HepG2 (cell line): ENCODE measurements around the gene TSPAN8. TPM values are rescaled to one million over a fixed set of nuclear protein-coding genes. Genes with fewer than 3 reads are reported as not detected.
A peak's percentile ranks its signal among the peaks of the same experiment; 100 is the strongest.

ENCODE experiments used
- CEBPB ChIP-seq: IDR thresholded peaks from 2 replicates; pipeline ENCODE4 v1.6.1; 2011; ENCODE audit warnings: low read depth, low read length, improper control_type of control experiment, borderline replicate concordance
- FOXP1 ChIP-seq, 2 experiments: fragments of 450-650 bp in 1 of 2; IDR thresholded peaks; 2 replicates each; pipeline ENCODE4 v1.6.1; 2017 to 2018; ENCODE audit warnings: antibody characterized with exemption in 1 of 2
- HOXD1 ChIP-seq: sonication (generic); formaldehyde crosslinking; IDR thresholded peaks from 2 replicates; pipeline ENCODE4 v1.5.0; 2020; ENCODE audit warnings: missing genetic modification reagents
- JUN ChIP-seq: sonication (generic); formaldehyde crosslinking; IDR thresholded peaks from 2 replicates; pipeline ENCODE4 v1.4.0; 2020; ENCODE audit warnings: mild to moderate bottlenecking, missing genetic modification reagents
- KDM1A ChIP-seq: IDR thresholded peaks from 2 replicates; pipeline ENCODE4 v1.6.1; 2016; ENCODE audit warnings: missing compliant biosample characterization
- KDM2A ChIP-seq: sonication (generic); formaldehyde crosslinking; IDR thresholded peaks from 2 replicates; pipeline ENCODE4 v1.4.0; 2020; ENCODE audit warnings: low read depth, missing genetic modification reagents, borderline replicate concordance
- MYC ChIP-seq: sonication (generic); formaldehyde crosslinking; IDR thresholded peaks from 2 replicates; pipeline ENCODE4 v1.9.0; 2021; ENCODE audit warnings: missing genetic modification reagents, borderline replicate concordance
- NR2F6 ChIP-seq, 2 experiments: IDR thresholded peaks; 2 replicates each; pipeline ENCODE4 v1.6.1; 2016; ENCODE audit warnings: antibody characterized with exemption in 1 of 2, mild to moderate bottlenecking in 1 of 2
- SATB2 ChIP-seq: sonication (generic); formaldehyde crosslinking; IDR thresholded peaks from 2 replicates; pipeline ENCODE4 v1.5.0; 2020; ENCODE audit warnings: missing genetic modification reagents
- SSRP1 ChIP-seq: IDR thresholded peaks from 2 replicates; pipeline ENCODE4 v1.6.1; 2016; ENCODE audit warnings: control low read depth
- TGIF2 ChIP-seq: IDR thresholded peaks from 2 replicates; pipeline ENCODE4 v1.6.1; 2016; ENCODE audit warnings: control low read depth, missing compliant biosample characterization
- ZBTB7B ChIP-seq: sonication (generic); formaldehyde crosslinking; IDR thresholded peaks from 2 replicates; pipeline ENCODE4 v1.4.0; 2020; ENCODE audit warnings: missing genetic modification reagents
- ZNF225 ChIP-seq: sonication (generic); formaldehyde crosslinking; IDR thresholded peaks from 2 replicates; pipeline ENCODE4 v1.4.0; 2020; ENCODE audit warnings: mild to moderate bottlenecking, missing genetic modification reagents
- ZNF468 ChIP-seq: sonication (generic); formaldehyde crosslinking; IDR thresholded peaks from 2 replicates; pipeline ENCODE4 v1.8.0; 2022; ENCODE audit warnings: mild to moderate bottlenecking, moderate library complexity, missing genetic modification reagents
- ZNF777 ChIP-seq: sonication (generic); formaldehyde crosslinking; IDR thresholded peaks from 2 replicates; pipeline ENCODE4 v1.4.0; 2020; ENCODE audit warnings: missing genetic modification reagents
- ZNF782 ChIP-seq: sonication (generic); formaldehyde crosslinking; IDR thresholded peaks from 2 replicates; pipeline ENCODE4 v1.4.0; 2020; ENCODE audit warnings: missing genetic modification reagents, mild to moderate bottlenecking, borderline replicate concordance
- polyA plus RNA-seq, 8 experiments: library from polyadenylated mRNA; depleted of rRNA in 3 of 8; stranded (reverse) in 7 of 8; unstranded in 1 of 8; fragments of >200 nt; fragmentation: Illumina TruSeq in 4 of 8; extraction: Trizol in 4 of 8; gene quantifications; 2 replicates each; pipeline versions ENCODE4 v1.2.1 to v1.2.3, GENCODE V29; 2011 to 2016; ENCODE audit warnings: low read depth in 4 of 8, missing spikeins in 1 of 8, mixed read lengths in 1 of 8; ENCODE audit not compliant: insufficient read depth in 1 of 8
- total RNA-seq, 5 experiments: library from RNA; depleted of rRNA; stranded (reverse); fragments of >200 nt; fragmentation: Illumina TruSeq; extraction: Trizol; gene quantifications; 2 replicates each; pipeline ENCODE4 v1.2.3, GENCODE V29; 2016; ENCODE audit warnings: low read depth in 1 of 5
- TF ChIP-seq, protein P1 (sequence below): sonication (generic); formaldehyde crosslinking; IDR thresholded peaks from 2 replicates; pipeline ENCODE4 v1.5.0; 2020; ENCODE audit warnings: mild to moderate bottlenecking, missing genetic modification reagents
- TF ChIP-seq, protein P2 (sequence below): sonication (generic); formaldehyde crosslinking; IDR thresholded peaks from 2 replicates; pipeline ENCODE4 v1.8.0; 2022; ENCODE audit warnings: missing genetic modification reagents, mild to moderate bottlenecking, moderate library complexity, borderline replicate concordance
- TF ChIP-seq, protein P3 (sequence below): sonication (generic); formaldehyde crosslinking; IDR thresholded peaks from 2 replicates; pipeline ENCODE4 v1.4.0; 2020; ENCODE audit warnings: mild to moderate bottlenecking, missing genetic modification reagents
- TF ChIP-seq, protein P4 (sequence below): sonication (generic); formaldehyde crosslinking; IDR thresholded peaks from 2 replicates; pipeline ENCODE4 v1.5.1; 2020; ENCODE audit warnings: mild to moderate bottlenecking, moderate library complexity, missing genetic modification reagents
- TF ChIP-seq, protein P5 (sequence below): sonication (generic); formaldehyde crosslinking; IDR thresholded peaks from 2 replicates; pipeline ENCODE4 v1.5.0; 2020; ENCODE audit warnings: missing genetic modification reagents, mild to moderate bottlenecking, borderline replicate concordance

Gene TSPAN8
- total and polyA plus RNA-seq, 2 of the 13 experiments (the other 11 are each of a cell fraction or from before 2014, with no cell fraction given), result 3.4 to 3.9 TPM

DNA sequence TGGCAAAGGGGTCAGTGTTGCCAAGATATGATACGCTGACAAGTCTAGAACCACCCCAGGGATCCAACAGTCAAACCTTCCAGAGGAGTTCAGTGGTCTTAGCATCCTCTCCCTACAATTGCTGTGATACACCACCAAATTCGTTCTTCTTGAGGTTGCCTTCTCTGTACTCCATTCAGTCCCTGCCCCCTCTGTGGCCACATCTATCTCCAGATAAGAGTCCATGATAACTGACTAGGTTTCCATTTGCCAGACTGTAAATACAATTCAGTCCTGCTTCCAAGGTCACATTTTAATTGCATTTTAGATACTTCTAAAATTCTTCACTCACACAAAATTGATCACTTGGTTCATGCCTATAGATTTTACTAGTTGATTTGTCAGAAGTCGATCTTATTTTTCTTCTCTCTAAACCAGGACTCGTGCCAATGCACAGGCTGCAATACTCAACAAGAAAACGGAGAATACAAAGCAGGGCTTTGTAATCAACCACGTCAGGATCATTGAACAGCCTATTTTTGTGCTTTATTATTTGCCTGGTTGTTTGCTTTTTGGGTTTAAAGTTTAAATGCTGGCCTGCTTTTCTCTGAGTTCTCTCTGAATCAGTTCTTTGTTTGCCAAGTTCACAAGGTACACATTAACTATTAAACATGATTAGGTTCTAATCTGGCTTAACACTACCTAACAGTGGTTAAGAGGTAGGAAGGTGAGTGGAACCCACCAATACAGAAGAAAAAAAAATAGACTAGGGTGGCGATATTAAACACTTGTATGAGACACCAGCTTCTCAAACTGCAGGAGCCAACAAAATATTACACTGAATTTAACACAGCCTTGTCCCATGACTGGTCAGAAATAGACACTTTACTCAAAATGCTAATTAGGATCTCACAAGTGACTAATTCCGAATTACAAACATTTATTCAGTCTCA, 5.3 kb upstream of the TSPAN8 start (continued):
- TF ChIP-seq, protein P1, sequence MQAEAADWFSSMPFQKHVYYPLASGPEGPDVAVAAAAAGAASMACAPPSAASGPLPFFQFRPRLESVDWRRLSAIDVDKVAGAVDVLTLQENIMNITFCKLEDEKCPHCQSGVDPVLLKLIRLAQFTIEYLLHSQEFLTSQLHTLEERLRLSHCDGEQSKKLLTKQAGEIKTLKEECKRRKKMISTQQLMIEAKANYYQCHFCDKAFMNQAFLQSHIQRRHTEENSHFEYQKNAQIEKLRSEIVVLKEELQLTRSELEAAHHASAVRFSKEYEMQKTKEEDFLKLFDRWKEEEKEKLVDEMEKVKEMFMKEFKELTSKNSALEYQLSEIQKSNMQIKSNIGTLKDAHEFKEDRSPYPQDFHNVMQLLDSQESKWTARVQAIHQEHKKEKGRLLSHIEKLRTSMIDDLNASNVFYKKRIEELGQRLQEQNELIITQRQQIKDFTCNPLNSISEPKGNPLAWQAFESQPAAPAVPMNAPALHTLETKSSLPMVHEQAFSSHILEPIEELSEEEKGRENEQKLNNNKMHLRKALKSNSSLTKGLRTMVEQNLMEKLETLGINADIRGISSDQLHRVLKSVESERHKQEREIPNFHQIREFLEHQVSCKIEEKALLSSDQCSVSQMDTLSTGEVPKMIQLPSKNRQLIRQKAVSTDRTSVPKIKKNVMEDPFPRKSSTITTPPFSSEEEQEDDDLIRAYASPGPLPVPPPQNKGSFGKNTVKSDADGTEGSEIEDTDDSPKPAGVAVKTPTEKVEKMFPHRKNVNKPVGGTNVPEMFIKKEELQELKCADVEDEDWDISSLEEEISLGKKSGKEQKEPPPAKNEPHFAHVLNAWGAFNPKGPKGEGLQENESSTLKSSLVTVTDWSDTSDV (CRISPR knock-in tag), result no peak
- TF ChIP-seq SATB2 (CRISPR knock-in tag) (no peak), KDM1A (CRISPR knock-in tag) (no peak), ZBTB7B (CRISPR knock-in tag) (peak; percentile 10; the same call in 1 of the 2 replicates), CEBPB (peak; percentile 43; the same call in 1 of the 2 replicates), TGIF2 (CRISPR knock-in tag) (no peak), HOXD1 (no peak), ZNF225 (no peak), NR2F6 (IDR thresholded peaks at IDR 0.05) (no peak; the same call in 1 of the 2 replicates), NR2F6 (CRISPR knock-in tag; IDR thresholded peaks at IDR 0.05) (peak; percentile 41; the same call in 1 of the 2 replicates), KDM2A (no peak), ZNF468 (CRISPR knock-in tag) (no peak), MYC (CRISPR knock-in tag) (no peak), ZNF777 (CRISPR knock-in tag) (no peak), FOXP1 (IDR thresholded peaks at IDR 0.05) (no peak), FOXP1 (CRISPR knock-in tag; IDR thresholded peaks at IDR 0.05) (peak; percentile 83), SSRP1 (no peak), ZNF782 (no peak), JUN (CRISPR knock-in tag) (0 out of 2 replicates have a peak, but pooled peaks have one; percentile 38)
- TF ChIP-seq, protein P2, sequence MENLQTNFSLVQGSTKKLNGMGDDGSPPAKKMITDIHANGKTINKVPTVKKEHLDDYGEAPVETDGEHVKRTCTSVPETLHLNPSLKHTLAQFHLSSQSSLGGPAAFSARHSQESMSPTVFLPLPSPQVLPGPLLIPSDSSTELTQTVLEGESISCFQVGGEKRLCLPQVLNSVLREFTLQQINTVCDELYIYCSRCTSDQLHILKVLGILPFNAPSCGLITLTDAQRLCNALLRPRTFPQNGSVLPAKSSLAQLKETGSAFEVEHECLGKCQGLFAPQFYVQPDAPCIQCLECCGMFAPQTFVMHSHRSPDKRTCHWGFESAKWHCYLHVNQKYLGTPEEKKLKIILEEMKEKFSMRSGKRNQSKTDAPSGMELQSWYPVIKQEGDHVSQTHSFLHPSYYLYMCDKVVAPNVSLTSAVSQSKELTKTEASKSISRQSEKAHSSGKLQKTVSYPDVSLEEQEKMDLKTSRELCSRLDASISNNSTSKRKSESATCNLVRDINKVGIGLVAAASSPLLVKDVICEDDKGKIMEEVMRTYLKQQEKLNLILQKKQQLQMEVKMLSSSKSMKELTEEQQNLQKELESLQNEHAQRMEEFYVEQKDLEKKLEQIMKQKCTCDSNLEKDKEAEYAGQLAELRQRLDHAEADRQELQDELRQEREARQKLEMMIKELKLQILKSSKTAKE (CRISPR knock-in tag), result no peak
- TF ChIP-seq, protein P3, sequence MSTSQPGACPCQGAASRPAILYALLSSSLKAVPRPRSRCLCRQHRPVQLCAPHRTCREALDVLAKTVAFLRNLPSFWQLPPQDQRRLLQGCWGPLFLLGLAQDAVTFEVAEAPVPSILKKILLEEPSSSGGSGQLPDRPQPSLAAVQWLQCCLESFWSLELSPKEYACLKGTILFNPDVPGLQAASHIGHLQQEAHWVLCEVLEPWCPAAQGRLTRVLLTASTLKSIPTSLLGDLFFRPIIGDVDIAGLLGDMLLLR (CRISPR knock-in tag), result no peak
- TF ChIP-seq, protein P4, sequence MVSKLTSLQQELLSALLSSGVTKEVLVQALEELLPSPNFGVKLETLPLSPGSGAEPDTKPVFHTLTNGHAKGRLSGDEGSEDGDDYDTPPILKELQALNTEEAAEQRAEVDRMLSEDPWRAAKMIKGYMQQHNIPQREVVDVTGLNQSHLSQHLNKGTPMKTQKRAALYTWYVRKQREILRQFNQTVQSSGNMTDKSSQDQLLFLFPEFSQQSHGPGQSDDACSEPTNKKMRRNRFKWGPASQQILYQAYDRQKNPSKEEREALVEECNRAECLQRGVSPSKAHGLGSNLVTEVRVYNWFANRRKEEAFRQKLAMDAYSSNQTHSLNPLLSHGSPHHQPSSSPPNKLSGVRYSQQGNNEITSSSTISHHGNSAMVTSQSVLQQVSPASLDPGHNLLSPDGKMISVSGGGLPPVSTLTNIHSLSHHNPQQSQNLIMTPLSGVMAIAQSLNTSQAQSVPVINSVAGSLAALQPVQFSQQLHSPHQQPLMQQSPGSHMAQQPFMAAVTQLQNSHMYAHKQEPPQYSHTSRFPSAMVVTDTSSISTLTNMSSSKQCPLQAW, result peak; percentile 70; the same call in 1 of the 2 replicates
- TF ChIP-seq, protein P5, sequence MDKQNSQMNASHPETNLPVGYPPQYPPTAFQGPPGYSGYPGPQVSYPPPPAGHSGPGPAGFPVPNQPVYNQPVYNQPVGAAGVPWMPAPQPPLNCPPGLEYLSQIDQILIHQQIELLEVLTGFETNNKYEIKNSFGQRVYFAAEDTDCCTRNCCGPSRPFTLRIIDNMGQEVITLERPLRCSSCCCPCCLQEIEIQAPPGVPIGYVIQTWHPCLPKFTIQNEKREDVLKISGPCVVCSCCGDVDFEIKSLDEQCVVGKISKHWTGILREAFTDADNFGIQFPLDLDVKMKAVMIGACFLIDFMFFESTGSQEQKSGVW (CRISPR knock-in tag), result no peak
